GM12878 (cell line): ENCODE measurements around the gene SENP6. TPM values are rescaled to one million over a fixed set of nuclear protein-coding genes. Genes with fewer than 3 reads are reported as not detected.

Source experiments
- ATAC-seq: fragments of 200-7000 bp; cut with Tn5 transposase; 3 replicates; pipeline ENCODE4 v1.9.1; 2020; ENCODE audit warnings: mild to moderate bottlenecking, moderate library complexity
- BruUV-seq: library from RNA; stranded (reverse); fragments of 400-500 nt; replicated peaks from 2 replicates; lab custom pipeline; 2021; lab: Mats Ljungman, UMichigan
- CTCF ChIA-PET: fragments of 300-600 bp; sonication (Branson Sonifier 250); formaldehyde crosslinking; extraction: SDS; loops from one replicate; lab custom pipeline; 2021; ENCODE audit warnings: inconsistent platforms; lab: Yijun Ruan, JAX
- POLR2A ChIA-PET: fragments of 350-600 bp; formaldehyde crosslinking; extraction: SDS; loops from one replicate; lab custom pipeline; 2021; ENCODE audit warnings: inconsistent platforms; lab: Charles Lee
- RAD21 ChIA-PET: fragments of 300-600 bp; sonication (Branson Sonifier 250); formaldehyde crosslinking; loops from one replicate; lab custom pipeline; 2023; ENCODE audit warnings: antibody characterized with exemption; ENCODE audit not compliant: unreplicated experiment; lab: Charles Lee
- SMC1A ChIA-PET: fragments of 300-600 bp; sonication (Branson Sonifier 250); formaldehyde crosslinking; loops from one replicate; lab custom pipeline; 2023; ENCODE audit not compliant: unreplicated experiment, uncharacterized antibody; lab: Charles Lee
- DNase-seq: peaks from one replicate; pipeline ENCODE4 v3.0.0-alpha.2; 2011; ENCODE audit warnings: low read depth, low spot score
- FAIRE-seq: peaks from 3 replicates; lab custom pipeline; 2011; peaks lifted over from hg19 to GRCh38; lab: Jason Lieb, UNC
- H2AFZ ChIP-seq: 2 replicates; pipeline ENCODE4 v1.6.0; 2011; ENCODE audit warnings: low read depth, low read length, control low read depth; ENCODE audit not compliant: control insufficient read depth
- H3K27ac ChIP-seq: 2 replicates; pipeline ENCODE4 v1.5.1; 2011; ENCODE audit warnings: control low read depth; ENCODE audit not compliant: control insufficient read depth, insufficient read depth
- H3K27me3 ChIP-seq, 2 experiments: replicated peaks in 1 of 2; 2 replicates each; pipeline versions ENCODE4 v1.6.0 to v1.6.1; 2011; ENCODE audit warnings: low read length in 1 of 2; ENCODE audit not compliant: control insufficient read depth in 2 of 2, insufficient read depth in 2 of 2
- H3K36me3 ChIP-seq, 2 experiments: 2 replicates each; pipeline ENCODE4 v1.5.1; 2011; ENCODE audit warnings: low read length in 1 of 2; ENCODE audit not compliant: control insufficient read depth in 2 of 2, insufficient read depth in 2 of 2
- H3K4me1 ChIP-seq: 2 replicates; pipeline ENCODE4 v1.6.1; 2011; ENCODE audit warnings: mild to moderate bottlenecking, low read length, moderate library complexity, mixed read lengths; ENCODE audit not compliant: control insufficient read depth, insufficient read depth
- H3K4me2 ChIP-seq: 2 replicates; pipeline ENCODE4 v1.6.0; 2011; ENCODE audit warnings: control low read depth; ENCODE audit not compliant: control insufficient read depth, insufficient read depth
- H3K4me3 ChIP-seq: fragments of 200-600 bp; sonication (generic); 2 replicates; pipeline ENCODE4 v1.5.1; 2016
- H3K79me2 ChIP-seq: 2 replicates; pipeline ENCODE4 v1.6.0; 2011; ENCODE audit warnings: low read length; ENCODE audit not compliant: control insufficient read depth, insufficient read depth
- H3K9ac ChIP-seq: 2 replicates; pipeline ENCODE4 v1.8.0; 2011; ENCODE audit warnings: low read length, control low read depth, mixed read lengths; ENCODE audit not compliant: control insufficient read depth, insufficient read depth
- H3K9me3 ChIP-seq: replicated peaks from 3 replicates; pipeline ENCODE4 v1.5.1; 2011; ENCODE audit warnings: mild to moderate bottlenecking, low read length; ENCODE audit not compliant: control insufficient read depth, insufficient read depth
- H4K20me1 ChIP-seq: 2 replicates; pipeline ENCODE4 v1.6.0; 2011; ENCODE audit not compliant: control insufficient read depth, insufficient read depth
- BMI1 ChIP-seq: fragments of 450-650 bp; IDR thresholded peaks from 2 replicates; pipeline ENCODE4 v1.6.1; 2016; ENCODE audit warnings: mild to moderate bottlenecking, moderate library complexity, borderline replicate concordance
- CREB1 ChIP-seq: IDR thresholded peaks from 2 replicates; pipeline ENCODE4 v1.6.1; 2012; ENCODE audit warnings: low read depth, mild to moderate bottlenecking, inconsistent platforms
- MLLT1 ChIP-seq: fragments of 450-650 bp; IDR thresholded peaks from 2 replicates; pipeline ENCODE4 v1.6.1; 2016; ENCODE audit warnings: mild to moderate bottlenecking
- MTA2 ChIP-seq: fragments of 450-650 bp; IDR thresholded peaks from 2 replicates; pipeline ENCODE4 v1.6.1; 2016; ENCODE audit warnings: low read depth, mild to moderate bottlenecking, moderate library complexity
- NR2C1 ChIP-seq: fragments of 450-650 bp; IDR thresholded peaks from 2 replicates; pipeline ENCODE4 v1.6.1; 2017; ENCODE audit warnings: antibody characterized with exemption, mild to moderate bottlenecking, moderate library complexity
- PKNOX1 ChIP-seq: fragments of 450-650 bp; IDR thresholded peaks from 2 replicates; pipeline ENCODE4 v1.6.1; 2016; ENCODE audit warnings: mild to moderate bottlenecking
- PML ChIP-seq: IDR thresholded peaks from 2 replicates; pipeline ENCODE4 v1.6.1; 2012; ENCODE audit warnings: low read length, inconsistent platforms
- RFX5 ChIP-seq: IDR thresholded peaks from 2 replicates; pipeline ENCODE4 v1.6.1; 2011; ENCODE audit warnings: low read depth, low read length, improper control_type of control experiment
- TARDBP ChIP-seq: IDR thresholded peaks from 2 replicates; pipeline ENCODE4 v1.6.1; 2016; ENCODE audit warnings: borderline replicate concordance
- ZBTB33 ChIP-seq: fragments of 450-650 bp; IDR thresholded peaks from 2 replicates; pipeline ENCODE4 v1.6.1; 2017; ENCODE audit warnings: mild to moderate bottlenecking
- ZBTB40 ChIP-seq: fragments of 450-650 bp; IDR thresholded peaks from 2 replicates; pipeline ENCODE4 v1.6.1; 2016; ENCODE audit warnings: mild to moderate bottlenecking, moderate library complexity, borderline replicate concordance
- WGBS: methylation state at CpG from one replicate; pipeline ENCODE4 v1.1.6; 2016; ENCODE audit warnings: low lambda C conversion rate; ENCODE audit not compliant: insufficient replicate concordance, insufficient coverage; ENCODE audit errors: missing lambda C conversion rate; 5-methylcytosine and 5-hydroxymethylcytosine counted together
- in situ Hi-C: fragments of 300-500 bp; cut with MboI; formaldehyde crosslinking; loops from 9 replicates; pipeline ENCODE4 v1.14.3; 2018; ENCODE audit warnings: mixed read lengths
- intact Hi-C: fragments of 100-400 bp; cut with micrococcal nuclease; formaldehyde crosslinking; loops from one replicate; pipeline ENCODE4 v1.14.2; 2022; ENCODE audit not compliant: unreplicated experiment
- polyA plus RNA-seq, 11 experiments: library from polyadenylated mRNA; depleted of rRNA in 4 of 11; unstranded in 6 of 11; stranded (reverse) in 5 of 11; fragments of >200 nt; fragmentation: Nextera tagmentation in 4 of 11; fragmentation: Illumina TruSeq in 1 of 11; extraction: Ambion mirVana in 4 of 11; extraction: Trizol in 1 of 11; gene quantifications; 1 replicate in 1 of 11; 2 replicates in 10 of 11; pipeline versions ENCODE4 v1.2.1 to v1.2.3, GENCODE V29; 2011 to 2016; ENCODE audit warnings: inconsistent platforms in 2 of 11, missing spikeins in 2 of 11, low read depth in 1 of 11
- total RNA-seq, 4 experiments: library from RNA; depleted of rRNA in 3 of 4; stranded (reverse); fragments of >200 nt in 3 of 4; fragmentation: Illumina TruSeq in 1 of 4; extraction: Trizol in 1 of 4; gene quantifications; 2 replicates each; pipeline versions ENCODE4 v1.2.1 to v1.2.3, GENCODE V29; 2013 to 2021

The SENP6 gene
- total and polyA plus RNA-seq, 10 of the 15 experiments (the other 5 are each of a cell fraction or from before 2014, with no cell fraction given): 10.7 to 70.0 (median 42.3) TPM

GRCh38 chr6:75604294-75604693, 2.6 kb downstream of the SENP6 start:
- ATAC-seq (no peak), FAIRE-seq (no peak), DNase-seq (no peak)
- Histone ChIP-seq H3K79me2 (peaks cover 85% of the 10 kb centered on the region), H3K4me1 (peaks cover 9% of the 10 kb centered on the region), H3K4me2 (peak overlapping the region; percentile 88), H3K27ac (no peak overlapping the region), H3K9ac (no peak overlapping the region), H3K36me3 (no peaks in the 10 kb centered on the region; a peak in 1 of 4 replicates), H2AFZ (no peak overlapping the region), H3K27me3 (no peaks in the 10 kb centered on the region), H3K9me3 (no peaks in the 10 kb centered on the region), H3K4me3 (peak overlapping the region; percentile 86), H4K20me1 (peaks cover 4% of the 10 kb centered on the region; the same call in 1 of the 2 replicates)
- TF ChIP-seq TARDBP (no peak), MLLT1 (peak; percentile 92), PML (no peak), NR2C1 (no peak), RFX5 (no peak), MTA2 (no peak), ZBTB33 (peak; percentile 86), BMI1 (no peak), CREB1 (no peak), ZBTB40 (0 out of 2 replicates have a peak, but pooled peaks have one; percentile 17), PKNOX1 (no peak)
- WGBS: 97% methylated on average over 11 of the region's 16 CpGs
- POLR2A ChIA-PET: interaction anchor here (3.8 kb wide), 1 partner anchor 8 kb away, joined by 22 read pairs; no protein-coding TSS in a partner anchor
- intact Hi-C loops: loop anchor here (5.0 kb wide), 1 partner anchor 143 kb away; the partner anchor contains the start of gene MYO6
- RAD21 ChIA-PET: interaction anchor here (1.5 kb wide), 1 partner anchor 17 kb away, joined by 5 read pairs; no protein-coding TSS in a partner anchor
- no TSS peak for BruUV-seq
- SMC1A ChIA-PET: interaction anchor here (0.9 to 2.1 kb wide), 2 partner anchors 10 to 111 kb away, joined by 3 to 5 read pairs; partner anchors contain the start of gene FILIP1
- CTCF ChIA-PET: no interaction called here
- in situ Hi-C loops: no loop called here
